ENCODE measurements around the gene C20orf141.

GRCh38 chr20:2814076-2814475 lies 711 bp upstream of the C20orf141 start:
- TF ChIP-seq CTCF (IDR thresholded peaks at IDR 0.05; ENCODE audit: low read length) (no peak), EZH2 (IDR thresholded peaks at IDR 0.05; ENCODE audit: borderline replicate concordance, low read length) (no peak)
